ENCODE measurements around the gene CIB2. TPM values are rescaled to one million over a fixed set of nuclear protein-coding genes. Genes with fewer than 3 reads are reported as not detected.

The CIB2 gene
- polyA plus RNA-seq, 2 of the 4 experiments (the other 2 are of a cell fraction) = 21.2 to 25.3 TPM

GRCh38 chr15:78170848-78171773 is 39.9 kb upstream of the CIB2 start:
- ATAC-seq (no peak), DNase-seq (ENCODE audit: low read depth in 1 of 2, low spot score in 1 of 2) (no peak), FAIRE-seq (no peak)
- POLR2A ChIA-PET = no interaction called here
- no peak overlapping the region for H3K4me3 ChIP-seq
- CTCF ChIA-PET = interaction anchor here (0.9 to 3.0 kb wide), 6 partner anchors 14 to 69 kb away, joined by 3 to 19 read pairs (median 6); partner anchors contain the start of gene CIB2
- TF ChIP-seq POLR2A (IDR thresholded peaks at IDR 0.05; ENCODE audit: low read length) (no peak), ZFP36 (IDR thresholded peaks at IDR 0.05; ENCODE audit: borderline replicate concordance, partially characterized antibody) (no peak)
- no peaks in the 10 kb centered on the region for H3K4me1 ChIP-seq
- H3K27ac ChIP-seq = no peak overlapping the region
- WGBS (ENCODE audit: missing lambda C conversion rate) = 93% methylated on average over 17 of the region's 17 CpGs
- H3K4me2 ChIP-seq = no peak overlapping the region
- no peaks in the 10 kb centered on the region for H3K9me3 ChIP-seq

DNA sequence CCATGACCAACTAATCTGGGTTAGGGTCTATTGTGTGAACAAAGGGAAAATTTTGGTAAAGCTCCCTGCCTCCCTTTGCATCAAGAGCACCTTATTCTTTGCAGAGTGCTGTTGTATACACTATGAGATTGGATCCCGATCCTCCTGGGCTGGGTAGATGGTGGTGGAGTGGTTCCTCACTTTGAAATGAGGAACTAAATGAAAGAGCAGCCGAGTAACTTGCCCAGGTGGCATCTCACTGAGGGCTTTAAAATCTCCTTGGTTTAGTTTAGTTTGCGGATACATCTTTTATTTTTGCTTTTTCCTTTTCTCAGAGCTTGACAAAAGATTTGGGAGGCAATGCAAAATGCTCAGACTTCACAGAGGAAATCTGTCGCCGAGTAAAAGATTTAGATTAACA is 37.4 kb upstream of the CIB2 start:
- Histone ChIP-seq H3K4me2 (no peak overlapping the region), H3K4me1 (no peaks in the 10 kb centered on the region), H3K9me3 (no peaks in the 10 kb centered on the region), H3K4me3 (no peak overlapping the region), H3K27ac (no peak overlapping the region)
- ChIA-PET POLR2A (interaction anchor here (0.5 kb wide), 1 partner anchor 20 kb away, joined by 3 read pairs; the partner anchor contains the start of gene IDH3A), CTCF (interaction anchor here (0.7 to 4.3 kb wide), 6 partner anchors 9 to 73 kb away, joined by 3 to 26 read pairs (median 4); no protein-coding TSS in a partner anchor)
- FAIRE-seq (no peak), DNase-seq (ENCODE audit: low read depth in 1 of 2, low spot score in 1 of 2) (no peak), ATAC-seq (no peak)
- 90% methylated on average over 5 of the region's 5 CpGs for WGBS (ENCODE audit: missing lambda C conversion rate)
- TF ChIP-seq ZNF302 (CRISPR knock-in tag; IDR thresholded peaks at IDR 0.05) (no peak), JUNB (IDR thresholded peaks at IDR 0.05) (no peak), MAFK (IDR thresholded peaks at IDR 0.05; ENCODE audit: partially characterized antibody) (no peak), JUN (IDR thresholded peaks at IDR 0.05) (no peak), RAD21 (conservative IDR thresholded peaks at IDR 0.05 in 1 of 2, IDR thresholded peaks at IDR 0.05 in 1 of 2) (no peak), HOXB5 (CRISPR knock-in tag; IDR thresholded peaks at IDR 0.05) (no peak), MYC (IDR thresholded peaks at IDR 0.05; ENCODE audit: borderline replicate concordance, low read length) (no peak), RFX5 (IDR thresholded peaks at IDR 0.05) (no peak), FOSB (CRISPR knock-in tag; IDR thresholded peaks at IDR 0.05) (no peak), TFCP2L1 (CRISPR knock-in tag; IDR thresholded peaks at IDR 0.05) (no peak), PHF8 (IDR thresholded peaks at IDR 0.05; ENCODE audit: borderline replicate concordance, low read depth) (no peak), REST (IDR thresholded peaks at IDR 0.05) (no peak), ZSCAN20 (CRISPR knock-in tag; IDR thresholded peaks at IDR 0.05) (no peak), EP300 (IDR thresholded peaks at IDR 0.05) (no peak), RNF2 (IDR thresholded peaks at IDR 0.05; ENCODE audit: borderline replicate concordance, low read depth) (no peak), FOSL2 (IDR thresholded peaks at IDR 0.05) (no peak), FOSL2 (CRISPR knock-in tag; IDR thresholded peaks at IDR 0.05) (no peak), NFE2L2 (conservative IDR thresholded peaks at IDR 0.05; ENCODE audit: low read length) (no peak), MAZ (IDR thresholded peaks at IDR 0.05; ENCODE audit: borderline replicate concordance, low read depth, low read length) (no peak), HOXB13 (CRISPR knock-in tag; IDR thresholded peaks at IDR 0.05; ENCODE audit: low read depth) (no peak)
- TF ChIP-seq, protein P1, sequence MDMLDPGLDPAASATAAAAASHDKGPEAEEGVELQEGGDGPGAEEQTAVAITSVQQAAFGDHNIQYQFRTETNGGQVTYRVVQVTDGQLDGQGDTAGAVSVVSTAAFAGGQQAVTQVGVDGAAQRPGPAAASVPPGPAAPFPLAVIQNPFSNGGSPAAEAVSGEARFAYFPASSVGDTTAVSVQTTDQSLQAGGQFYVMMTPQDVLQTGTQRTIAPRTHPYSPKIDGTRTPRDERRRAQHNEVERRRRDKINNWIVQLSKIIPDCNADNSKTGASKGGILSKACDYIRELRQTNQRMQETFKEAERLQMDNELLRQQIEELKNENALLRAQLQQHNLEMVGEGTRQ (IDR thresholded peaks at IDR 0.05) = no peak

All from A549 (cell line).